ENCODE measurements around the gene ZNF154. TPM values are rescaled to one million over a fixed set of nuclear protein-coding genes. Genes with fewer than 3 reads are reported as not detected.

The ZNF154 gene
- total RNA-seq, 2 donors from 2014 or later: 0.81 to 1.3 TPM

DNA sequence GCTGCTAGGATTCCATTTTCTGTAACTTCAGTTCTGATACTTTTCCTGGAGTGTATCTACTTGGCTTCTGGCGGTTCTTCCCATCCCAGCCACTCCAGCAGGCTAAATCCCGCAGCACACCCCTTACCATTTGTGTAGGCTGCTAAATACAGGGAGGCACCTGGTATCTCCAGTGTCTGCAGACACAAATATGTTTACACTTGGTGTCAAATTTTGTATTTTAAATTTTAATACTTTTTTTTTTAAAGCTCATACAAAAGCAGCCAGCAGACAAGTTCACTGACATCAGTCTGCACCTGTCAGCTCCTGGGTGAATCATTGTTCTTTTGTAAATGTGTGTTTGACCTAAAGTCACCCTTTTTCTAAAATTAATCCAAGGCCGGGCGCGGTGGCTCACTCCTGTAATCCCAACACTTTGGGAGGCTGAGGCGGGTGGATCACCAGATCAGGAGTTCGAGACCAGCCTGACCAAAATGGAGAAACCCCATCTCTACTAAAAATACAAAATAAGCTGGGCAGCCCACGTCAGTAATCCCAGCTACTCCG is 43.7 kb downstream of the ZNF154 start:
- Mint-ChIP-seq H3K27me3 (peaks cover 18 to 20% of the 10 kb centered on the region in 2 donors), H3K27ac (no peak overlapping the region), H3K9me3 (peaks cover 3% of the 10 kb centered on the region), H3K36me3 (no peaks in the 10 kb centered on the region), H3K4me1 (ENCODE audit: low read depth in 2 of 2) (peaks cover 0 to 3% of the 10 kb centered on the region in 2 donors), H3K4me3 (no peak overlapping the region)
- no peak for ATAC-seq
- DNase-seq (ENCODE audit: low spot score): no peak

DNA sequence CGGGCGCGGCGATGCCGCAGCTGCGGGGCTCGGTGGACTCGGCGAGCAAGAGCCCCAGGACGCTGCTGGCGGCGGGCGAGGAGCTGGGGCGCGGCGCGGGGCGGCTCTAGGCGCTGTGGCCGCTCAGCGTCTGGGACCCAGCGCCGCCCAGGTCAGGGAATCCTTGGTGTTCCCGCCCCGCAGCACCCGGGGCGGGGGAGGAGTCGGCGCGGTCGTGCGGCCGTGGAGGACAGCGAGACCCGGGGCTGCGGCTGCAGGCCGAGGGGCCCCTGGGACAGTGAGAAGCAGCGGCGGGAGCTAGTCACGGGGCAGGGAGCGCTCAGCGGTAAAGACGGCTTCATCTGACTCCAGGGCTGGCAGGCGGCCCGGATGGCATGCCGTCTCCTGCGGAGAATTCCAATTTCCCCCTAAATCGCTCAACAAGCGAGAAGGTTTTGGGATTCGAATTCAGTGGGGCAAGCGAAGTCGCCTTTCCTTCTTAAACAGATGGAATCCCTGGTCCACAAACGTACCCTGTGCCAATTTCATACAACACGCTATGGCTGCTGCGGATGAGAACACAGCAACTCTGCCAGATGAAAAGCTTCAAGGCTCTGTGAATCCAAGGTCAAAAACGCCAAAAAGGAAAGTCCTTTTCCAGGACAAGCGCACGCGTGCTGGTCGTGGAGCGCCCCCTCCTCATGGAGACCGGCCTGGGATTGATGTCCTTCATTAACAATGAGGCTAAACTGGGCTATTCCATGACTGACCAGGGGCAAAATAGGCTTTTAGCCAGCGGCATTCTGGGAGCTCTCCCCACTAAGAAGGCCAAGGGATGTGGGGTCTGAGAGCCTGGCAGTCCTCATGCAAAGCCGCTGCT is 44.5 kb downstream of the ZNF154 start:
- Mint-ChIP-seq H3K27me3 (peaks cover 23 to 26% of the 10 kb centered on the region in 2 donors), H3K27ac (no peak overlapping the region), H3K4me1 (ENCODE audit: low read depth in 2 of 2) (peaks cover 0 to 3% of the 10 kb centered on the region in 2 donors), H3K36me3 (peaks cover under 1% of the 10 kb centered on the region), H3K4me3 (peak overlapping the region; percentile 67), H3K9me3 (peaks cover 3% of the 10 kb centered on the region)
- ATAC-seq (peak in 1 of 2 donors; percentile 65), DNase-seq (ENCODE audit: low spot score) (no peak)

DNA sequence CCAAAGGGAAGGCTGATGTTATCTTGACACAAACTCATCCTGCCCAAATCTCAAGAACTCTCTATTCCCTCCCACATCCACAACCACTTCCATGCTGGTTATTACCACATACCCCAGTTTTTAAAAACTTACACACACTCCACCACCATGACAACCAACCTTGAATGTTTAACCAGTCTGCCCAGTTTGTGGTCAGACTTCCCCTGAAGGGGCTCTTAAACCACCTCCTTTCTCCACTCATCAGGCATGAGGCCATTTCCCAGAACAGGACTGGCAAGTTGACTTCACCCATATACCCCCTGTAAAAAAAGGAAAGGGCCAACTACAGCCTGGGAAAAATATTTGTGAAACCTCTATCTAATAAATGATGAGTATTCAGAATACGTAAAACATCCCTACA is 52.7 kb downstream of the ZNF154 start:
- Mint-ChIP-seq H3K4me3 (no peak overlapping the region), H3K27ac (no peak overlapping the region), H3K27me3 (peaks cover 34 to 54% of the 10 kb centered on the region in 2 donors), H3K9me3 (peaks cover 40% of the 10 kb centered on the region), H3K36me3 (peaks cover 44% of the 10 kb centered on the region), H3K4me1 (ENCODE audit: low read depth in 2 of 2) (peaks cover 6 to 9% of the 10 kb centered on the region in 2 donors)
- no peak for DNase-seq (ENCODE audit: low spot score)
- no peak for ATAC-seq

DNA sequence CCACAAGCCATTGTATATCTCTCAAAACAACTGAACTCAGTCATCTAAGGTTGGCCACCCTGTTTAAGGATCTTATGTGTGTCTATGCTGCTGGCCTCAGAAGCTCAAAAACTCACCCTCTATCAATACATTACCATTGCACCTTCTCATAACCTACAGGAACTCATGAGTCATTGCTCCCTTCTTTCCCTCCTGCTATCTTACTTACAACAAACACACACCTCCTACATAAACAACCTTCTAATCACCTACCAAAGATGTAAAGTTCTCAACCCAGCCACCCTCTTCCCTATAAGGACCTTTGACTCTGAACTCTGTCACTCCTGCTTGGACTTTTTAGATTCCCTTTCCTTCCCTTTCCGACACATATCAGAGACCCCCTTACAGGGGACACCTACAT is 53.6 kb downstream of the ZNF154 start:
- DNase-seq (ENCODE audit: low spot score) (no peak), ATAC-seq (no peak)
- Mint-ChIP-seq H3K27ac (no peak overlapping the region), H3K27me3 (peaks cover 27 to 44% of the 10 kb centered on the region in 2 donors), H3K36me3 (peaks cover 45% of the 10 kb centered on the region), H3K4me1 (ENCODE audit: low read depth in 2 of 2) (peaks cover 7 to 11% of the 10 kb centered on the region in 2 donors), H3K4me3 (no peak overlapping the region), H3K9me3 (peaks cover 37% of the 10 kb centered on the region)

DNA sequence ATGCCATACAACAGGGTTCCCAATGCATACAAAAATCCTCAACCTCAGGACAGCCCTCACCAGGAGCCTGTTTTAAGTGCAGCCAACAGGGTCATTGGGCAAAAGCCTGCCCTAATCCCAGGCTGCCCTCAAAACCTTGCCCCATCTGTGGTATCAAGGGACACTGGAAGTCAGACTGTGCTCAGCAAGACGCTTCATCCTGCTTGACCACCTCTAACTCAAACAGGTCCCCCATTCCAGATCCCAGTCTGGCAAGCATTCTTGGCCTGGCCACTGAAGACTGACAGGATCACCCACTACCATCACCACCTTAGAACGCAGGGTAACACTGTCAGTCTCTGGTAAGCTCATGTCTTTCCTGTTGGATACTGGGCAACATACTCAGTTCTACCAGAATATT is 55.3 kb downstream of the ZNF154 start:
- Mint-ChIP-seq H3K9me3 (peaks cover 41% of the 10 kb centered on the region), H3K36me3 (peaks cover 39% of the 10 kb centered on the region), H3K27me3 (peaks cover 21 to 31% of the 10 kb centered on the region in 2 donors), H3K4me3 (no peak overlapping the region), H3K4me1 (ENCODE audit: low read depth in 2 of 2) (peaks cover 7 to 11% of the 10 kb centered on the region in 2 donors), H3K27ac (no peak overlapping the region)
- no peak for ATAC-seq
- no peak for DNase-seq (ENCODE audit: low spot score)

DNA sequence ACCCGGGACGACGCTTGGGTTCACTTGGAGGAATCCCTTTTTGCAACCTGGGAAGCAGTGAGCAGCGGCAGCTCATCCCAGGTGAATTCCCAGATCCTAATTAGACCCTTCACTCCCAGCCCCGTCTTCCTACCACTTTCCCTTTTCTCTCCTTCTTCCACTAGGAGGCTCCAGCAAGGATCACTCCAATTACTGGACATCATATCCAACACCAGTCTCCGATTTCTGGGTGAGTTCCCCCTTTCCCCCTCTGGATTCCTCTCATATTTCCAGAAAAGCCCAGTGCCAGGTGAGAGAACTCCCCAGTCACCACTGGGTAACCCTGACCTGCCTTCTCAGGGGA is 57.4 kb downstream of the ZNF154 start:
- Mint-ChIP-seq H3K27me3 (peaks cover 20 to 31% of the 10 kb centered on the region in 2 donors), H3K9me3 (peaks cover 45% of the 10 kb centered on the region), H3K27ac (peak overlapping the region in 1 of 2 donors; percentile 70), H3K36me3 (peaks cover 55% of the 10 kb centered on the region), H3K4me3 (peak overlapping the region; percentile 23), H3K4me1 (ENCODE audit: low read depth in 2 of 2) (peaks cover 7 to 11% of the 10 kb centered on the region in 2 donors)
- DNase-seq (ENCODE audit: low spot score): no peak
- no peak for ATAC-seq

DNA sequence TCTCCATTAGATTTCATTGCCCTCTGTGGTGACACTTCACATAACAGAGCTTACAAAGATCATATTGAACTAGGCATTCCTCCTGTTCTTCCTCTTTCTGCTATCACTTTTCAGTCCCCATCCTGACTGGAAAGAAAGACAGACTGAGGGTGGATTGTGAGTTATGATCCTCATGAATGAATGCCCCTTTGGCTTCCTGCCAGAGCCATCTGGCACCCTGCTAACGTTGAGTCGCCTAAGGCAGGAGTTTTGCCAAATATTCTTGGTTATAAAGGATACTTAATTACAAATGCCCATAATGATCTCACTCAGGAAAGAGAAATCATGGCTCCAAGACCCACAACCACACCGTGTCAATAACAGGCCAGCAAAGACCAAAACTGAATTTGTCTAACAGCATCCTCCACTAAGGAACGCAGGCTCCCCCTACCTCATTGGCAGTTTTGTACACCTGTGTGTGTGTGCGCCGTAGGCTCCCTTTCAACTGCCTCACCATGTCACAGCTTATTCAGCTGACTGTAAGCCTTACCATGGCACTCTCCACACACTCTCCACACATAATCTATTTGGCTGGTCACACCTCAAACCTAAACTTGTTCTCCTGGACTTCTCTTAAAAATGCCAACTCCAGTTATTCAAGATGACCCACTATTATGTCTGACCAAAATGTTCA is 60.5 kb downstream of the ZNF154 start:
- Mint-ChIP-seq H3K27me3 (peaks cover 10 to 11% of the 10 kb centered on the region in 2 donors), H3K9me3 (peaks cover 28% of the 10 kb centered on the region), H3K4me1 (ENCODE audit: low read depth in 2 of 2) (peaks cover 7 to 11% of the 10 kb centered on the region in 2 donors), H3K4me3 (no peak overlapping the region), H3K27ac (no peak overlapping the region), H3K36me3 (peaks cover 40% of the 10 kb centered on the region)
- ATAC-seq (no peak), DNase-seq (ENCODE audit: low spot score) (no peak)

Other genes starting within 250 kb of the ZNF154 start
- gene ZNF772, start 231.6 kb downstream of the ZNF154 start, total RNA-seq: 1 to 10 TPM; 3.4 to 6.8 TPM
- gene ZNF419, start 221.5 kb downstream of the ZNF154 start, total RNA-seq: 1 to 10 TPM; 6.7 to 7.2 TPM
- gene ZNF773, start 209.3 kb downstream of the ZNF154 start, total RNA-seq: 1 to 10 TPM; 4.8 to 5.6 TPM
- 1 to 10 TPM; 4.8 to 7.3 TPM for gene ZNF549, start 181.8 kb downstream of the ZNF154 start, total RNA-seq
- gene ZNF550, start 149.3 kb downstream of the ZNF154 start, total RNA-seq: 1 to 10 TPM; 7.8 to 8.8 TPM
- gene ZNF416, start 130.3 kb downstream of the ZNF154 start, total RNA-seq: 1 to 10 TPM; 3.1 to 3.4 TPM
- gene ZIK1, start 125.1 kb downstream of the ZNF154 start, total RNA-seq: 1 to 10 TPM; 4.8 to 5.5 TPM
- gene ZNF530, start 109.3 kb downstream of the ZNF154 start, total RNA-seq: 1 to 10 TPM; 4.7 to 9.8 TPM
- 10 to 100 TPM; 11.3 to 11.6 TPM for gene ZNF134, start 95.0 kb downstream of the ZNF154 start, total RNA-seq
- gene ZNF211, start 76.0 kb downstream of the ZNF154 start, total RNA-seq: 10 to 100 TPM in 1 of 2 donors, 1 to 10 TPM in 1; 9.9 to 12.4 TPM
- not detected for gene ZSCAN4, start 40.3 kb downstream of the ZNF154 start, total RNA-seq
- 10 to 100 TPM in 1 of 2 donors, 1 to 10 TPM in 1; 6.6 to 13.5 TPM for gene ZNF551, start 27.2 kb downstream of the ZNF154 start, total RNA-seq
- gene ZNF671, start 18.4 kb upstream of the ZNF154 start, total RNA-seq: 1 to 10 TPM; 5.7 to 9.0 TPM
- 10 to 100 TPM in 1 of 2 donors, 1 to 10 TPM in 1; 5.7 to 13.1 TPM for gene ZNF776, start 37.6 kb upstream of the ZNF154 start, total RNA-seq
- gene ZNF586, start 60.5 kb upstream of the ZNF154 start, total RNA-seq: 10 to 100 TPM; 19.4 to 20.1 TPM
- gene ZNF552, start 105.7 kb upstream of the ZNF154 start, total RNA-seq: 10 to 100 TPM in 1 of 2 donors, 1 to 10 TPM in 1; 6.8 to 10.9 TPM
- 10 to 100 TPM; 19.2 to 43.2 TPM for gene ZNF587B, start 121.1 kb upstream of the ZNF154 start, total RNA-seq
- gene ZNF587, start 140.7 kb upstream of the ZNF154 start, total RNA-seq: 10 to 100 TPM; 34.5 to 72.5 TPM
- 10 to 100 TPM; 18.9 to 22.4 TPM for gene ZNF814, start 179.8 kb upstream of the ZNF154 start, total RNA-seq
- gene ZNF417, start 207.4 kb upstream of the ZNF154 start, total RNA-seq: 10 to 100 TPM; 19.8 to 26.6 TPM
- 1 to 10 TPM; 1.9 to 3.4 TPM for gene ZNF418, start 226.2 kb upstream of the ZNF154 start, total RNA-seq
- gene ZNF256, start 238.5 kb upstream of the ZNF154 start, total RNA-seq: 1 to 10 TPM; 2.7 to 6.9 TPM

Measured in natural killer cell treated with Interleukin-12 subunit alpha and Interleukin-12 subunit beta and Interleukin-15 and Interleukin-18, amount 100 ng/mL, for 72 hours (primary cell).